Mesothelial cell of epicardium (in vitro differentiated cells): ENCODE measurements around the gene NCF2. TPM values are rescaled to one million over a fixed set of nuclear protein-coding genes. Genes with fewer than 3 reads are reported as not detected.

ENCODE experiments used
- DNase-seq, 2 experiments: peaks; one replicate each; pipeline ENCODE4 v3.0.0; 2021; ENCODE audit warnings: low spot score in 2 of 2; ENCODE audit not compliant: unreplicated experiment in 2 of 2
- H3K27ac Mint-ChIP-seq: 2 replicates; pipeline ENCODE4 v1.8.0; 2021; ENCODE audit warnings: mixed read lengths
- H3K27me3 Mint-ChIP-seq: 2 replicates; pipeline ENCODE4 v1.8.0; 2021; ENCODE audit warnings: low read depth, mixed read lengths
- H3K36me3 Mint-ChIP-seq: 2 replicates; pipeline ENCODE4 v1.8.0; 2021; ENCODE audit warnings: mixed read lengths
- H3K4me1 Mint-ChIP-seq: 2 replicates; pipeline ENCODE4 v1.8.0; 2021; ENCODE audit warnings: mixed read lengths
- H3K4me3 Mint-ChIP-seq: 2 replicates; pipeline ENCODE4 v1.8.0; 2021; ENCODE audit warnings: mild to moderate bottlenecking, moderate library complexity, mixed read lengths
- H3K9me3 Mint-ChIP-seq: 2 replicates; pipeline ENCODE4 v1.8.0; 2021; ENCODE audit warnings: mixed read lengths
- CTCF ChIP-seq: fragments of 200-600 bp; sonication (generic); IDR thresholded peaks from one replicate; pipeline ENCODE4 v1.5.0; 2021; ENCODE audit warnings: antibody characterized with exemption; ENCODE audit not compliant: unreplicated experiment
- total RNA-seq: library from RNA; stranded (reverse); gene quantifications from 3 replicates; pipeline ENCODE4 v1.2.1, GENCODE V29; 2021

NCF2 gene
- total RNA-seq, 1 donor from 2014 or later = not detected

- H3K9me3 Mint-ChIP-seq = no peaks in the 10 kb centered on the region
- H3K4me3 Mint-ChIP-seq = no peak overlapping the region
- H3K27ac Mint-ChIP-seq = no peak overlapping the region
- TF ChIP-seq CTCF = no peak
- no peaks in the 10 kb centered on the region for H3K36me3 Mint-ChIP-seq
- no peak for DNase-seq
- no peaks in the 10 kb centered on the region for H3K27me3 Mint-ChIP-seq
- peaks cover 6% of the 10 kb centered on the region for H3K4me1 Mint-ChIP-seq
Measured at GRCh38 chr1:183595537-183595936, 5.3 kb upstream of the NCF2 start.

DNA sequence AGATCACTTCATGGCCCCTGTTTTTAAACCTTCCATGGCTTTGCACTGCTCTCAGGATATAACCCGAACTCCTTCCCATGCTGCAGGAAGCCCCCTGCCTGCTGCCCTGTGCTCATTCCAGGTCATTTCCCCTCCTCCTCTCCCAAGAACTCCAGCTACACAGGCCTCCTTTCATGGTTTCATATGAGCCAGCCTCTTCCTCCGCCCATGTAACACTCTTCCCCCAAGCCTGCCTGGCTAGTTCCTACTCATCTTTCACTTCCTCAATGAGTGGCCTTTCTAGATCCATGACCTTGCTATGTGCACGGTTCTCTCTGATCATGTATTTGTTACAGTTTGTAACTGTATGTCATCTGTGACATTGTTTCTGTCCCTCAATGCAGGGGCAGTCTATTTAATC is 3.1 kb upstream of the NCF2 start:
- Mint-ChIP-seq H3K27me3 (no peaks in the 10 kb centered on the region), H3K4me1 (peaks cover 3% of the 10 kb centered on the region), H3K4me3 (no peak overlapping the region), H3K9me3 (no peaks in the 10 kb centered on the region), H3K27ac (no peak overlapping the region), H3K36me3 (no peaks in the 10 kb centered on the region)
- no peak for DNase-seq
- TF ChIP-seq CTCF = no peak

DNA sequence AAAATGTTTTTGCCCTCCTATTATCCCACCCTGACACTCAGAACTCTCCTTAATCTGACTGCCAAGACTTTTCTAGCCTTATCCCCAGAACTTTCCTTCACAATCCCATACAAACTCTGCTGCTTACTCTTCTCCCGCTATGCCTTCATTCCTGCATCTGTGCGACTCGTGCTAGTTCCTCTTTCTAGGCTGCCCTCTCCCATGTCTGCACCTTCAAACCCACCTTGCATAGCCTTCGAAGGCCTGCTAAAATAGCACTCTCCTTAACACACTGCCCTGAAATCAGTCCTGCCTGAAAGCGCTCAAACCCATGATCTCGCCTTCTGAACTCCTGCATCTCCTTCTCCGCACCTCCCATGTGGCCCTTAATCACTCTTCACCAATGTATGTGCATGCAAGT is 2.5 kb upstream of the NCF2 start:
- DNase-seq = no peak
- no peak overlapping the region for H3K27ac Mint-ChIP-seq
- no peak overlapping the region for H3K4me3 Mint-ChIP-seq
- H3K36me3 Mint-ChIP-seq = no peaks in the 10 kb centered on the region
- H3K4me1 Mint-ChIP-seq = no peaks in the 10 kb centered on the region
- no peaks in the 10 kb centered on the region for H3K27me3 Mint-ChIP-seq
- no peaks in the 10 kb centered on the region for H3K9me3 Mint-ChIP-seq
- TF ChIP-seq CTCF = no peak

DNA sequence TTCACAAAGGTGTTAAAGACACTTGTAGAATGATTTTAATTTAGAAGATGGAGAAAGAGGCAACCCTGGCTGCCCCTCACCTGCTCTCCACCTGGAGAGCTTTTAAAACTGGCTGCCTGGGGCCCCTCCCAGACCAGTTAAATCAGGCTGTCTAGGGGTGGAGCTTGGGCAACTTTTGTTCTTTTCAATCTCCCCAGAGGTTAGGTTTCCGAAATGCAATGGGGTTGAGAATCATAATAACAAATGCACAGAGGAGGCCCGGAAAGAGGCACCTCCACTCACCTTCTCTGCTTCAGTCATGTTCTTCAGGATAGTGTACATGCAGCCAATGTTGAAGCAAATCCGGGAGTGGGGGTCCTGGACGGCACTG is 400 bp downstream of the NCF2 start:
- no peaks in the 10 kb centered on the region for H3K27me3 Mint-ChIP-seq
- H3K4me3 Mint-ChIP-seq = no peak overlapping the region
- no peaks in the 10 kb centered on the region for H3K36me3 Mint-ChIP-seq
- no peak for TF ChIP-seq CTCF
- no peaks in the 10 kb centered on the region for H3K9me3 Mint-ChIP-seq
- H3K4me1 Mint-ChIP-seq = no peaks in the 10 kb centered on the region
- no peak for DNase-seq
- H3K27ac Mint-ChIP-seq = no peak overlapping the region

GRCh38 chr1:183589384-183589783 is 875 bp downstream of the NCF2 start:
- Mint-ChIP-seq H3K27me3 (no peaks in the 10 kb centered on the region), H3K4me3 (no peak overlapping the region), H3K27ac (no peak overlapping the region), H3K9me3 (no peaks in the 10 kb centered on the region), H3K36me3 (no peaks in the 10 kb centered on the region), H3K4me1 (no peaks in the 10 kb centered on the region)
- TF ChIP-seq CTCF = no peak
- DNase-seq = no peak

DNA sequence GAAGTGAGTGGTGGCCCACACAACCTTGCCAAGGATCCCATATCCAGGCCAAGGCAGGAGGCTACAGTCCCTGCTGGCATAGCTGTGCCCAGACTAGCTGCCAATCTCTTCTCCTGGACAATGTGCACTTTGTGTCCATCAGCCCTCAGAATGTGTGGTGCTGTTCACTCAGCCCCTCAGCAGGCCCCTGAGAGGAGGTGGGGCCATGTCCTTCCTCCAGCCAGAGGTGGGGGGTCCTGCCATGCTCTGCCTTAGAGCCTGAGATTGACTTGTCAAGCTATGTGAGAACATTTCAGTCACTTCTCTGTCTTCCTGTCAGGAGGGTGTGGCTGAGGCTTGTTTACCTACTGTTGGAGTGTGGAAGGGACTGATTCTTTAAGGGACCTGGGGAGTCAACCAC is 1.4 kb downstream of the NCF2 start:
- no peak overlapping the region for H3K27ac Mint-ChIP-seq
- TF ChIP-seq CTCF = no peak
- no peaks in the 10 kb centered on the region for H3K27me3 Mint-ChIP-seq
- H3K9me3 Mint-ChIP-seq = no peaks in the 10 kb centered on the region
- H3K4me3 Mint-ChIP-seq = no peak overlapping the region
- no peaks in the 10 kb centered on the region for H3K4me1 Mint-ChIP-seq
- DNase-seq = no peak
- no peaks in the 10 kb centered on the region for H3K36me3 Mint-ChIP-seq
